ENCODE results near the gene CCDC121. TPM values are rescaled to one million over a fixed set of nuclear protein-coding genes. Genes with fewer than 3 reads are reported as not detected.
"Not testable (repeated sequence)": the region's sequence is repeated elsewhere in the genome, so short reads cannot be mapped to it uniquely, and the experiment has no call there.

CCDC121 gene
- total and polyA plus RNA-seq, 9 of the 15 experiments (the other 6 are each of a cell fraction or from before 2014, with no cell fraction given) = 2.2 to 4.7 (median 4.1) TPM

DNA sequence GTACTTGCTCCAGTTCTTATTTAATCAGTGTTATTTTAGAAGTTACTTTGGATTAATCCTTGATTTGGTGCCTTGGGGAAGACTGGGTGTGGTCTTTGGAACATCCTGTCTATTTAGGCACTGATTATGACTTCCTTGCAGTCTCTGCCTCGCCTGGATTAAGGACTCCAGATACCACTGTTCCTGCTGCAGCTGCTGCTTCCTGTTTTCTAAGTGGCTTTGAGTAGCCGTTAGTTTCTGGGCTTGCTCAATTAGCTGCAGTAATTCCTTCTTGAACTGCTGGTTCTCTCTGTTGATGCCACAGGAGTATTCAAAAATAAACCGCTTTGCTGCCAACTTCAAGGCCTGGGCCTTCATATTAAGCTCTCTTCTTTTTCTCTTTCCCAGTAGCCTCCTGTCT, 1.9 kb downstream of the CCDC121 start:
- peak in 1 of 4 experiments; percentile 33 for DNase-seq (ENCODE audit: extremely low read depth in 1 of 4, low spot score in 3 of 4)
- Histone ChIP-seq H3K4me1 (replicated peaks in 1 of 2; ENCODE audit: control insufficient read depth in 2 of 2, insufficient read depth in 2 of 2, low read length in 2 of 2) (peaks cover 0 to 11% of the 10 kb centered on the region in 2 experiments; a peak in 4 of 5 replicates), H3K36me3 (ENCODE audit: control insufficient read depth, insufficient read depth, low read length) (peaks cover 54% of the 10 kb centered on the region), H3K27ac (ENCODE audit: extremely low read depth, low read depth, low read length) (peak overlapping the region; percentile 37; the same call in 1 of the 3 replicates), H3K79me2 (ENCODE audit: control insufficient read depth, insufficient read depth, low read length) (peaks cover 19% of the 10 kb centered on the region)
- intact Hi-C loops (cut with micrococcal nuclease) = loop anchor here (10.0 kb wide), 1 partner anchor 142 kb away; the partner anchor contains the start of gene IFT172
- peak; percentile 49 for FAIRE-seq
- H3K9me3 ChIP-seq (replicated peaks; ENCODE audit: control insufficient read depth, insufficient read depth, low read depth, low read length); BruUV-seq (replicated peaks); H3K4me2 ChIP-seq (ENCODE audit: insufficient read depth, low read length); H3K4me3 ChIP-seq; H4K20me1 ChIP-seq (replicated peaks; ENCODE audit: control insufficient read depth, insufficient read depth, low read length); H3K9me1 ChIP-seq (ENCODE audit: control insufficient read depth, insufficient read depth, low read length); CTCF ChIA-PET (ENCODE audit: low intra/inter-chr PET ratio); H3K9ac ChIP-seq (ENCODE audit: insufficient read depth in 1 of 2, low read depth in 2 of 2, low read length in 2 of 2); H3K27me3 ChIP-seq (ENCODE audit: control insufficient read depth in 2 of 2, insufficient read depth in 2 of 2, low read length in 2 of 2); H2AFZ ChIP-seq (ENCODE audit: low read depth, low read length); in situ Hi-C loops (cut with MboI): not testable (repeated sequence)
- 0 out of 2 replicates have a peak, but pooled peaks have one; percentile 35 for TF ChIP-seq SPI1 (IDR thresholded peaks at IDR 0.05; ENCODE audit: borderline replicate concordance, low read depth, low read length)
- TF ChIP-seq KDM1A (IDR thresholded peaks at IDR 0.05) = 0 out of 4 replicates have a peak, but pooled peaks of 1 of the 2 experiments have one; percentile 27
- TF ChIP-seq CTBP1 (IDR thresholded peaks at IDR 0.05; ENCODE audit: borderline replicate concordance) = 0 out of 2 replicates have a peak, but pooled peaks have one; percentile 20
- POLR2A ChIA-PET = interaction anchor here (0.9 to 2.5 kb wide), 3 partner anchors 19 to 218 kb away, joined by 3 to 5 read pairs (median 4); partner anchors contain the start of gene PPM1G
- ATAC-seq = peak; percentile 16; the same call in 2 of the 3 replicates
- WGBS (ENCODE audit: insufficient coverage, low coverage, missing lambda C conversion rate) = 25% methylated on average over 3 of the region's 3 CpGs

DNA sequence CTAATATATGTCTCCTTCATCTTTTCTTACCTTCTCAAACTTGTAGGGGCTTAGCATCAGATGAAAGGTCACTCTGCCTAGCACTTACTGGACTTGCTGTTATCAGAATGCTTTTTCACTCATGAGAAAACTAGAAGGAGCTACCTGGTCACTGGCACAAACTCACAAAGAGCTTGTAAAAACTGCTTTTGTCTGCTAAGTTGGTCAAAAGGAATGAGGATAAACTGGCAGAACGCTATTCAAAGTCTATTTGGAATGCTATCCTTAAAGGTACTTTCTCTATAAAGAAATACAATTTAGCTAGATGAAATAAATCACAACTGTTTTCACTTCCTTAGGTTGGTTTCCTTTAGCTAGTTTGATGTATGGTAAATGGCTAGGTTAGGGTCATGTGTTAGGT, 2.5 kb downstream of the CCDC121 start:
- Histone ChIP-seq H3K4me1 (replicated peaks in 1 of 2; ENCODE audit: control insufficient read depth in 2 of 2, insufficient read depth in 2 of 2, low read length in 2 of 2) (peaks cover 0 to 11% of the 10 kb centered on the region in 2 experiments; a peak in 4 of 5 replicates), H3K79me2 (ENCODE audit: control insufficient read depth, insufficient read depth, low read length) (peaks cover 19% of the 10 kb centered on the region), H3K36me3 (ENCODE audit: control insufficient read depth, insufficient read depth, low read length) (peaks cover 54% of the 10 kb centered on the region)
- H2AFZ ChIP-seq (ENCODE audit: low read depth, low read length); ATAC-seq; DNase-seq (ENCODE audit: extremely low read depth in 1 of 4, low spot score in 3 of 4); FAIRE-seq; H3K4me3 ChIP-seq; H3K27me3 ChIP-seq (ENCODE audit: control insufficient read depth in 2 of 2, insufficient read depth in 2 of 2, low read length in 2 of 2); H4K20me1 ChIP-seq (replicated peaks; ENCODE audit: control insufficient read depth, insufficient read depth, low read length); H3K9ac ChIP-seq (ENCODE audit: insufficient read depth in 1 of 2, low read depth in 2 of 2, low read length in 2 of 2); CTCF ChIA-PET (ENCODE audit: low intra/inter-chr PET ratio); H3K9me3 ChIP-seq (replicated peaks; ENCODE audit: control insufficient read depth, insufficient read depth, low read depth, low read length); BruUV-seq (replicated peaks); H3K4me2 ChIP-seq (ENCODE audit: insufficient read depth, low read length); in situ Hi-C loops (cut with MboI); H3K27ac ChIP-seq (ENCODE audit: extremely low read depth, low read depth, low read length); H3K9me1 ChIP-seq (ENCODE audit: control insufficient read depth, insufficient read depth, low read length): not testable (repeated sequence)
- POLR2A ChIA-PET = interaction anchor here (1.6 to 2.5 kb wide), 2 partner anchors 20 to 217 kb away, joined by 3 to 5 read pairs; partner anchors contain the start of gene PPM1G
- intact Hi-C loops (cut with micrococcal nuclease) = loop anchor here (10.0 kb wide), 1 partner anchor 142 kb away; the partner anchor contains the start of gene IFT172
- 52% methylated on average over 1 of the region's 1 CpG for WGBS (ENCODE audit: insufficient coverage, low coverage, missing lambda C conversion rate)

Measured in K562 (cell line).